Astrocyte (in vitro differentiated cells and primary cell): ENCODE data around the gene HECW1.

Source experiments
- EZH2 ChIP-seq: IDR thresholded peaks from 2 replicates; pipeline ENCODE4 v1.6.1; 2012; ENCODE audit warnings: mild to moderate bottlenecking, low read length, inconsistent platforms; ENCODE audit not compliant: insufficient read depth
- TF ChIP-seq, protein P1 (sequence below): IDR thresholded peaks from 2 replicates; pipeline ENCODE4 v1.5.1; 2011; ENCODE audit warnings: low read depth, mild to moderate bottlenecking, inconsistent platforms, low read length, moderate library complexity; ENCODE audit not compliant: insufficient read depth

DNA sequence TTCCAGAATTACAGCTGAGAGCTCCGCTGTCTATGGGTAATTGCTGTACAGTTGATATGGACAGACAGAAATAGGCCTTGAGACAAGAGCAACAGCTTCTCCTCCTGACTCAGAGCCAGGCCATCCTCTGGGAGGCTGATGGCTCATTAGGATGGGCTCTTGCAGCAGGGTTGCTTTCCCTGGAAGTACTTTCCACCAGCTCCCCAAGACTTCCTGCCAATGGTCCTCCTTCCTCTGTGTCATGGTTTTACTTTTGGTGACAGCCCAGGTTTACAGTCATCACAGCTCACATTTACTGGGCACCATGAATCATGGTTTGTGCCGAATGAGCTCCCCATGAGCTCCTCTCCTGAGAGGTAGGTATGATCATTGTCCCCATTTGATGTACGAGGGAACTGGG is 131.8 kb downstream of the HECW1 start:
- TF ChIP-seq, protein P1, sequence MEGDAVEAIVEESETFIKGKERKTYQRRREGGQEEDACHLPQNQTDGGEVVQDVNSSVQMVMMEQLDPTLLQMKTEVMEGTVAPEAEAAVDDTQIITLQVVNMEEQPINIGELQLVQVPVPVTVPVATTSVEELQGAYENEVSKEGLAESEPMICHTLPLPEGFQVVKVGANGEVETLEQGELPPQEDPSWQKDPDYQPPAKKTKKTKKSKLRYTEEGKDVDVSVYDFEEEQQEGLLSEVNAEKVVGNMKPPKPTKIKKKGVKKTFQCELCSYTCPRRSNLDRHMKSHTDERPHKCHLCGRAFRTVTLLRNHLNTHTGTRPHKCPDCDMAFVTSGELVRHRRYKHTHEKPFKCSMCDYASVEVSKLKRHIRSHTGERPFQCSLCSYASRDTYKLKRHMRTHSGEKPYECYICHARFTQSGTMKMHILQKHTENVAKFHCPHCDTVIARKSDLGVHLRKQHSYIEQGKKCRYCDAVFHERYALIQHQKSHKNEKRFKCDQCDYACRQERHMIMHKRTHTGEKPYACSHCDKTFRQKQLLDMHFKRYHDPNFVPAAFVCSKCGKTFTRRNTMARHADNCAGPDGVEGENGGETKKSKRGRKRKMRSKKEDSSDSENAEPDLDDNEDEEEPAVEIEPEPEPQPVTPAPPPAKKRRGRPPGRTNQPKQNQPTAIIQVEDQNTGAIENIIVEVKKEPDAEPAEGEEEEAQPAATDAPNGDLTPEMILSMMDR, result no peak
- TF ChIP-seq EZH2, result no peak
